ENCODE data around the gene SYNJ1.
"Not testable (repeated sequence)": the region's sequence is repeated elsewhere in the genome, so short reads cannot be mapped to it uniquely, and the experiment has no call there.

SYNJ1 gene

GRCh38 chr21:32613436-32614043 is 114.3 kb downstream of the SYNJ1 start:
- Histone ChIP-seq H3K4me1 (ENCODE audit: control insufficient read depth in 1 of 2, insufficient read depth in 1 of 2, low read depth in 1 of 2, low read length in 1 of 2) (peaks cover 12 to 17% of the 10 kb centered on the region in 2 experiments), H3K9me3 (no peaks in the 10 kb centered on the region), H3K36me3 (no peaks in the 10 kb centered on the region), H3K27ac (no peak overlapping the region), H3K27me3 (peaks cover 31% of the 10 kb centered on the region), H3K4me3 (ENCODE audit: low read depth in 1 of 2, low read length in 1 of 2) (peak overlapping the region; percentile 77 to 79)
- TF ChIP-seq, protein P1, sequence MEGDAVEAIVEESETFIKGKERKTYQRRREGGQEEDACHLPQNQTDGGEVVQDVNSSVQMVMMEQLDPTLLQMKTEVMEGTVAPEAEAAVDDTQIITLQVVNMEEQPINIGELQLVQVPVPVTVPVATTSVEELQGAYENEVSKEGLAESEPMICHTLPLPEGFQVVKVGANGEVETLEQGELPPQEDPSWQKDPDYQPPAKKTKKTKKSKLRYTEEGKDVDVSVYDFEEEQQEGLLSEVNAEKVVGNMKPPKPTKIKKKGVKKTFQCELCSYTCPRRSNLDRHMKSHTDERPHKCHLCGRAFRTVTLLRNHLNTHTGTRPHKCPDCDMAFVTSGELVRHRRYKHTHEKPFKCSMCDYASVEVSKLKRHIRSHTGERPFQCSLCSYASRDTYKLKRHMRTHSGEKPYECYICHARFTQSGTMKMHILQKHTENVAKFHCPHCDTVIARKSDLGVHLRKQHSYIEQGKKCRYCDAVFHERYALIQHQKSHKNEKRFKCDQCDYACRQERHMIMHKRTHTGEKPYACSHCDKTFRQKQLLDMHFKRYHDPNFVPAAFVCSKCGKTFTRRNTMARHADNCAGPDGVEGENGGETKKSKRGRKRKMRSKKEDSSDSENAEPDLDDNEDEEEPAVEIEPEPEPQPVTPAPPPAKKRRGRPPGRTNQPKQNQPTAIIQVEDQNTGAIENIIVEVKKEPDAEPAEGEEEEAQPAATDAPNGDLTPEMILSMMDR (IDR thresholded peaks at IDR 0.05): no peak

GRCh38 chr21:32612999-32613337 is 114.8 kb downstream of the SYNJ1 start:
- Histone ChIP-seq H3K27ac (peak overlapping the region; percentile 88), H3K27me3 (peaks cover 31% of the 10 kb centered on the region), H3K9me3 (no peaks in the 10 kb centered on the region), H3K4me1 (ENCODE audit: control insufficient read depth in 1 of 2, insufficient read depth in 1 of 2, low read depth in 1 of 2, low read length in 1 of 2) (peaks cover 12 to 17% of the 10 kb centered on the region in 2 experiments), H3K36me3 (no peaks in the 10 kb centered on the region), H3K4me3 (ENCODE audit: low read depth in 1 of 2, low read length in 1 of 2) (peak overlapping the region; percentile 77 to 79)
- TF ChIP-seq, protein P1 (IDR thresholded peaks at IDR 0.05): no peak

- peak within 1 kb of the TSS; percentile 77 to 79 for H3K4me3 ChIP-seq (ENCODE audit: low read depth in 1 of 2, low read length in 1 of 2)
- H3K9me3 ChIP-seq: no peaks in the 10 kb centered on the region
- no peaks in the 10 kb centered on the region for H3K36me3 ChIP-seq
- peaks cover 31% of the 10 kb centered on the region for H3K27me3 ChIP-seq
- H3K4me1 ChIP-seq (ENCODE audit: control insufficient read depth in 1 of 2, insufficient read depth in 1 of 2, low read depth in 1 of 2, low read length in 1 of 2): peaks cover 12 to 17% of the 10 kb centered on the region in 2 experiments
- TF ChIP-seq, protein P1 (IDR thresholded peaks at IDR 0.05): no peak
- peak within 1 kb of the TSS; percentile 88 for H3K27ac ChIP-seq
These were observed 115.5 kb downstream of the SYNJ1 start, which contains the start of gene CFAP298 for GRCh38 chr21:32612075-32612998. Gene CFAP298, minus strand, starts transcription at chr21:32612377. Its CDS starts 134 bp downstream, at chr21:32612243.

DNA sequence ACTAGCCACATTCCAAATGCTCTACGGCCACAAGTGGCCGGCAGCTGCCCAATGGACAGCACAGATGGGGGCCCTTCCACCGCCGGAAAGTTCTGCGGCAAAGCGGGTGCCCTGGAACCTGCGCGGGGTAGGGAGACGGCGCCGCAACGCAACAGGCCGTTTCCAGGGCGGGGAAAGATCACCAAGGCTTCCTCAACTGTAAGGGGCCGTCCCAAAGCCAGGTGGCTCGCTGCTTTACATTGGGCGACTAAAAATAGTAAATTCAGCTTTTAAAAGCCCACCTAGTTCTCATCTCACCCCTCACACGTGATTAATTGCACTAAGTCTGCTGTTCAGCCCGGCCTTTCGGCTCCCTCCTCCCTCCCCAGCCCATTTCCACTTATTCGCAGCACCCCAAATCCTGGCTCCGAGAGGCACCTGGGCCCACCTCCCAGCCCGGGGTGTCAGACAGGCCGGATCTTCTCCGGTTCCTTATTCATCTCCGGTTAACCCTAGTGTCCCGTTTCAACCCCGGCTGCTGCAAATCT is 116.3 kb downstream of the SYNJ1 start:
- peaks cover 12 to 17% of the 10 kb centered on the region in 2 experiments for H3K4me1 ChIP-seq (ENCODE audit: control insufficient read depth in 1 of 2, insufficient read depth in 1 of 2, low read depth in 1 of 2, low read length in 1 of 2)
- H3K27me3 ChIP-seq: peaks cover 25% of the 10 kb centered on the region
- peak overlapping the region; percentile 77 to 79 for H3K4me3 ChIP-seq (ENCODE audit: low read depth in 1 of 2, low read length in 1 of 2)
- no peaks in the 10 kb centered on the region for H3K9me3 ChIP-seq
- H3K36me3 ChIP-seq: peaks cover 2% of the 10 kb centered on the region
- TF ChIP-seq, protein P1 (IDR thresholded peaks at IDR 0.05): no peak
- peak overlapping the region; percentile 88 for H3K27ac ChIP-seq

DNA sequence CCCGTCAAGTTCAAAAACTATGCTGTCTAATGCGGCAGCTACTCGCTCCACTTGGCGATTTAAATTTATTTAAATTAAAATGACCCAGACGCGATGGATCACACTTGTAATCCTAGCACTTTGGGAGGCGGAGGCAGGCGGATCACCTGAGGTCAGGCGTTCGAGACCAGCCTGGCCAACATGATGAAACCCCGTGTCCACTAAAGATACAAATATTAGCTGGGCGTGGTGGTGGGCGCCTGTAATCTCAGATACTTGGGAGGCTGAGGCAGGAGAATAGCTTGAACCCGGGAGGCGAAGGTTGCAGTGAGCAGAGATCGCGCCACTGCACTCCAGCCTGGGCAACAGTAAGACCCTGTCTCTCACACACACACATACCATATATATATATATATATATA is 116.9 kb downstream of the SYNJ1 start:
- not testable (repeated sequence) for H3K36me3 ChIP-seq, H3K27ac ChIP-seq, H3K9me3 ChIP-seq
- Histone ChIP-seq H3K27me3 (peaks cover 19% of the 10 kb centered on the region), H3K4me3 (ENCODE audit: low read depth in 1 of 2, low read length in 1 of 2) (peak overlapping the region in 1 of 2 experiments; percentile 79), H3K4me1 (ENCODE audit: control insufficient read depth in 1 of 2, insufficient read depth in 1 of 2, low read depth in 1 of 2, low read length in 1 of 2) (peaks cover 12 to 17% of the 10 kb centered on the region in 2 experiments)

All from neutrophil (primary cell).